ENCODE results near the gene ANO2.
"Not testable (repeated sequence)": the region's sequence is repeated elsewhere in the genome, so short reads cannot be mapped to it uniquely, and the experiment has no call there.

Gene ANO2

DNA sequence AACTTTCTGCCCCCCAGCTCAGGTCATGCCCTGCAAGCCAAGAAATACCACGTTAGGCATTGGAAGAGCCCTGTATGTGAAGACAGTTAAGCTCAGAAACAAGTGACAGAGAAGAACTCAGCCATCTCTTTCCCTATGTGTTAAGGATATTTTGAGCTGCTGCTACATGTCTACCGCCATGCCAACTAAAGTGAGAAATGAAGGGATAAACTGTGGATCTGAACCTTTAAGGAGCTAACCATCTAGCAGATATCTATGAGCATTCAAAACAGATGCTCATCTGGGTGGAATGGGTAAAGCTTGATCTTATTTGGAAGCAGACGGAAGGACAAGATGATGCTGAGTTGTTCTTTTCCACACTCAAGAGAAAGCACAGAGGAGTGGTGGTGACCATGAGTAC is 262.5 kb downstream of the ANO2 start:
- no peak overlapping the region for H3K4me3 ChIP-seq (ENCODE audit: low read depth, low read length)
- TF ChIP-seq, protein P1, sequence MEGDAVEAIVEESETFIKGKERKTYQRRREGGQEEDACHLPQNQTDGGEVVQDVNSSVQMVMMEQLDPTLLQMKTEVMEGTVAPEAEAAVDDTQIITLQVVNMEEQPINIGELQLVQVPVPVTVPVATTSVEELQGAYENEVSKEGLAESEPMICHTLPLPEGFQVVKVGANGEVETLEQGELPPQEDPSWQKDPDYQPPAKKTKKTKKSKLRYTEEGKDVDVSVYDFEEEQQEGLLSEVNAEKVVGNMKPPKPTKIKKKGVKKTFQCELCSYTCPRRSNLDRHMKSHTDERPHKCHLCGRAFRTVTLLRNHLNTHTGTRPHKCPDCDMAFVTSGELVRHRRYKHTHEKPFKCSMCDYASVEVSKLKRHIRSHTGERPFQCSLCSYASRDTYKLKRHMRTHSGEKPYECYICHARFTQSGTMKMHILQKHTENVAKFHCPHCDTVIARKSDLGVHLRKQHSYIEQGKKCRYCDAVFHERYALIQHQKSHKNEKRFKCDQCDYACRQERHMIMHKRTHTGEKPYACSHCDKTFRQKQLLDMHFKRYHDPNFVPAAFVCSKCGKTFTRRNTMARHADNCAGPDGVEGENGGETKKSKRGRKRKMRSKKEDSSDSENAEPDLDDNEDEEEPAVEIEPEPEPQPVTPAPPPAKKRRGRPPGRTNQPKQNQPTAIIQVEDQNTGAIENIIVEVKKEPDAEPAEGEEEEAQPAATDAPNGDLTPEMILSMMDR (IDR thresholded peaks at IDR 0.05; ENCODE audit: low read depth, low read length) = no peak

GRCh38 chr12:5678176-5678575 is 266.9 kb downstream of the ANO2 start:
- TF ChIP-seq, protein P1 (IDR thresholded peaks at IDR 0.05; ENCODE audit: low read depth, low read length) = no peak
- no peak overlapping the region for H3K4me3 ChIP-seq (ENCODE audit: low read depth, low read length)

DNA sequence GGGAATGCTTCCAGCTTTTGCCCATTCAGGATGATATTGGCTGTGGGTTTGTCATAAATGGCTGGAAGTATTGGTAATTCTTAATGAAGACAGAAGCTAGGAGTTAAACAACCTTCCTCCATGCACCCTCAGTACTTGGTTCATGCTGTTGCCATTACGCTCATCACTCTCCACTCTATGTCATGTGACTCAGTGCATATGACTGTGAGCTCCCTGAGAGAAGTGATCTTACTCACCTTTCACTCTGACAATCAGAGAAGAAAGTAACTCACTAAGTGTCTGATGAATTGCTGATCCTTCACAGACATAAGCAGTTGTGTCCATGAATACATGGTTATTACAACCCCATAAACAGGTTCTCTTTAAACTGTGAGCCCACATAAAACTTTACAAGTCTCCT is 275.4 kb downstream of the ANO2 start:
- H3K4me3 ChIP-seq (ENCODE audit: low read depth, low read length) = not testable (repeated sequence)

GRCh38 chr12:5665615-5666014 is 279.4 kb downstream of the ANO2 start:
- TF ChIP-seq, protein P1 (IDR thresholded peaks at IDR 0.05; ENCODE audit: low read depth, low read length) = no peak
- H3K4me3 ChIP-seq (ENCODE audit: low read depth, low read length) = no peak overlapping the region

DNA sequence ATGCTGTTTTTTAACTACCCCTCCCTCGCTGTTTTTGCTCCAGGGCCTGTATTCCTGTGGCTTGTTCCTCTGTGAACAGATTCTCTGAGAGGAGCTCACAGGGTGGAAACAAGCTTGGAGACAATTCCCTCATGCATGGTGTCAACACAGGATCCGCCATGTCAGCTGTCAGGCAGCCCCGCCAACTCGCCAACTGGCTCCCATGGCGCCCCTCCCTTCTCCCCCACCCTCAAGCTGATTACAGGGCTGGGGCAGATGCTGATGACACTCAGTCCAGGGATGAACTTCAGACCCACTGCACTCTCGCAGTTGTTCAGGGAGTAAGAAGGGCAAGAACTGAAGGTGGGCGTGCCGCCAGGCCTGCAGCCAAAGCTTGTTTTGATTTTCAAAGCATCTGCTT is 283.2 kb downstream of the ANO2 start:
- no peak overlapping the region for H3K4me3 ChIP-seq (ENCODE audit: low read depth, low read length)
- TF ChIP-seq, protein P1 (IDR thresholded peaks at IDR 0.05; ENCODE audit: low read depth, low read length) = no peak

DNA sequence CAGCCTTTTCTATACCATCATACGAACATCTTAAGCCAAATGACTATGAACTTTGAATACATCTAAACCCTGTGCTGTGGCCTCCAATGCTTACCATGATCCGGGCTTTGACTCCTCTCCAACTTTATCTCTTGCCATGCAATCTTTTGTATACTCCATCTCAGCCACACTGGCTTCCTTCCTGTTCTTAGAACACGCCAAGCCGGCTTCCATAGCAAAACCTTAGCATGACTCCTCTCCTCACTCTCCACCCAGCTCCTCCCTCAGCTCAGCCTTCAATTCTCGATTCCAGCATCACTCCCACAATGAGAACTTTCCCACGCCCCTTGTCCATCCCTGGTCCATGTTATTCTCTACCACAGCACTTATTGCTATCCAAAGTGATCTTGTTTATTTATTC is 284.8 kb downstream of the ANO2 start:
- TF ChIP-seq, protein P1 (IDR thresholded peaks at IDR 0.05; ENCODE audit: low read depth, low read length) = no peak
- no peak overlapping the region for H3K4me3 ChIP-seq (ENCODE audit: low read depth, low read length)

- not testable (repeated sequence) for H3K4me3 ChIP-seq (ENCODE audit: low read depth, low read length)
Measured at GRCh38 chr12:5658339-5658941, 286.6 kb downstream of the ANO2 start.

DNA sequence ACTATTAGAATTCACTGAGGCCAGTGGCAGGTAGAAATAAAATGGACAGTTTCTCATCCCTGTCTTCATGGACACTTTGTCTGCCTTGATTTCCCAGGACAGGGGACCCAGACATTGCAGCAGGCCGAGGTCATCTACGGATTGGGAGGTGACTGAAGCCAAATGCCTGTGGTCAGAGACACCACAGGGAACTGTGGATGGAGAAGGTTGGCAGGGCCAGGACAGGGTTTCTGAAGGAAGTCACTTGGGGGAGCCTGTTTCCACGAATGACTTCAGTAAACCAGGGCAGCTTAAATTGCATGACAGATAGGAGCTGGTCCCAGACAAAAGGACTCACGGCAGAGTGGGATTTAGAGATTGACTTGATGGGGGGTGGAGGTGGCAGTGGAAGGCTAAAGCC is 288.2 kb downstream of the ANO2 start:
- TF ChIP-seq, protein P1 (IDR thresholded peaks at IDR 0.05; ENCODE audit: low read depth, low read length) = no peak
- H3K4me3 ChIP-seq (ENCODE audit: low read depth, low read length) = no peak overlapping the region
